ENCODE results near the gene CLEC16A. TPM values are rescaled to one million over a fixed set of nuclear protein-coding genes. Genes with fewer than 3 reads are reported as not detected.

CLEC16A gene
- polyA plus RNA-seq, 2 donors = 9.0 to 12.5 TPM

GRCh38 chr16:11092788-11093571 is 148.6 kb downstream of the CLEC16A start:
- Histone ChIP-seq H3K4me1 (ENCODE audit: control insufficient read depth in 2 of 2, insufficient read depth in 2 of 2, low read length in 1 of 2) (peaks cover 8 to 20% of the 10 kb centered on the region in 2 donors), H3K27ac (ENCODE audit: low read depth in 2 of 2, low read length in 1 of 2) (no peak overlapping the region)
- WGBS, 2 donors = 90 to 91% methylated on average over 12 of the region's 12 CpGs

GRCh38 chr16:11093572-11094074 is 149.3 kb downstream of the CLEC16A start:
- Histone ChIP-seq H3K9me3 (ENCODE audit: control insufficient read depth in 2 of 2, insufficient read depth in 1 of 2, low read depth in 1 of 2, low read length in 1 of 2) (no peaks in the 10 kb centered on the region), H3K27ac (ENCODE audit: low read depth in 2 of 2, low read length in 1 of 2) (peak overlapping the region in 1 of 2 donors; percentile 66), H3K4me3 (ENCODE audit: low read depth in 1 of 2, low read length in 2 of 2) (no peak overlapping the region), H3K27me3 (ENCODE audit: control insufficient read depth in 1 of 2, insufficient read depth in 2 of 2, low read length in 2 of 2) (no peaks in the 10 kb centered on the region), H3K36me3 (ENCODE audit: control insufficient read depth in 2 of 2, insufficient read depth in 2 of 2, low read length in 1 of 2) (peaks cover 0 to 3% of the 10 kb centered on the region in 2 donors), H3K4me1 (ENCODE audit: control insufficient read depth in 2 of 2, insufficient read depth in 2 of 2, low read length in 1 of 2) (peaks cover 9 to 21% of the 10 kb centered on the region in 2 donors)
- WGBS, 2 donors = 60 to 61% methylated on average over 10 of the region's 10 CpGs

More at GRCh38 chr16:11092788-11093571, 148.6 kb downstream of the CLEC16A start:
- Histone ChIP-seq H3K36me3 (ENCODE audit: control insufficient read depth in 2 of 2, insufficient read depth in 2 of 2, low read length in 1 of 2) (peaks cover 0 to 5% of the 10 kb centered on the region in 2 donors), H3K27me3 (ENCODE audit: control insufficient read depth in 1 of 2, insufficient read depth in 2 of 2, low read length in 2 of 2) (no peaks in the 10 kb centered on the region), H3K4me3 (ENCODE audit: low read depth in 1 of 2, low read length in 2 of 2) (no peak overlapping the region), H3K9me3 (ENCODE audit: control insufficient read depth in 2 of 2, insufficient read depth in 1 of 2, low read depth in 1 of 2, low read length in 1 of 2) (no peaks in the 10 kb centered on the region)

- H3K9me3 ChIP-seq (ENCODE audit: control insufficient read depth in 2 of 2, insufficient read depth in 1 of 2, low read depth in 1 of 2, low read length in 1 of 2) = no peaks in the 10 kb centered on the region
- H3K4me3 ChIP-seq (ENCODE audit: low read depth in 1 of 2, low read length in 2 of 2) = no peak overlapping the region
- peak overlapping the region; percentile 13 to 66 for H3K27ac ChIP-seq (ENCODE audit: low read depth in 2 of 2, low read length in 1 of 2)
- H3K27me3 ChIP-seq (ENCODE audit: control insufficient read depth in 1 of 2, insufficient read depth in 2 of 2, low read length in 2 of 2) = no peaks in the 10 kb centered on the region
- peaks cover 13 to 23% of the 10 kb centered on the region in 2 donors for H3K4me1 ChIP-seq (ENCODE audit: control insufficient read depth in 2 of 2, insufficient read depth in 2 of 2, low read length in 1 of 2)
- peaks cover 0 to 3% of the 10 kb centered on the region in 2 donors for H3K36me3 ChIP-seq (ENCODE audit: control insufficient read depth in 2 of 2, insufficient read depth in 2 of 2, low read length in 1 of 2)
- 39% methylated on average over 8 of the region's 8 CpGs for WGBS, 2 donors
Measured at GRCh38 chr16:11094075-11094856, 149.9 kb downstream of the CLEC16A start.

- WGBS, 2 donors = 76 to 77% methylated on average over 10 of the region's 10 CpGs
- H3K4me1 ChIP-seq (ENCODE audit: control insufficient read depth in 2 of 2, insufficient read depth in 2 of 2, low read length in 1 of 2) = peaks cover 13 to 23% of the 10 kb centered on the region in 2 donors
- no peaks in the 10 kb centered on the region for H3K36me3 ChIP-seq (ENCODE audit: control insufficient read depth in 2 of 2, insufficient read depth in 2 of 2, low read length in 1 of 2)
- H3K4me3 ChIP-seq (ENCODE audit: low read depth in 1 of 2, low read length in 2 of 2) = no peak overlapping the region
- H3K27me3 ChIP-seq (ENCODE audit: control insufficient read depth in 1 of 2, insufficient read depth in 2 of 2, low read length in 2 of 2) = no peaks in the 10 kb centered on the region
- H3K9me3 ChIP-seq (ENCODE audit: control insufficient read depth in 2 of 2, insufficient read depth in 1 of 2, low read depth in 1 of 2, low read length in 1 of 2) = no peaks in the 10 kb centered on the region
- H3K27ac ChIP-seq (ENCODE audit: low read depth in 2 of 2, low read length in 1 of 2) = no peak overlapping the region
Measured at GRCh38 chr16:11094857-11095565, 150.6 kb downstream of the CLEC16A start.

- Histone ChIP-seq H3K4me1 (ENCODE audit: control insufficient read depth in 2 of 2, insufficient read depth in 2 of 2, low read length in 1 of 2) (peaks cover 13 to 23% of the 10 kb centered on the region in 2 donors), H3K27me3 (ENCODE audit: control insufficient read depth in 1 of 2, insufficient read depth in 2 of 2, low read length in 2 of 2) (no peaks in the 10 kb centered on the region), H3K36me3 (ENCODE audit: control insufficient read depth in 2 of 2, insufficient read depth in 2 of 2, low read length in 1 of 2) (no peaks in the 10 kb centered on the region), H3K4me3 (ENCODE audit: low read depth in 1 of 2, low read length in 2 of 2) (no peak overlapping the region), H3K9me3 (ENCODE audit: control insufficient read depth in 2 of 2, insufficient read depth in 1 of 2, low read depth in 1 of 2, low read length in 1 of 2) (no peaks in the 10 kb centered on the region), H3K27ac (ENCODE audit: low read depth in 2 of 2, low read length in 1 of 2) (no peak overlapping the region)
- 95 to 96% methylated on average over 4 of the region's 4 CpGs for WGBS, 2 donors
Measured at GRCh38 chr16:11095935-11096334, 151.6 kb downstream of the CLEC16A start.

- H3K4me3 ChIP-seq (ENCODE audit: low read depth in 1 of 2, low read length in 2 of 2) = no peak overlapping the region
- H3K36me3 ChIP-seq (ENCODE audit: control insufficient read depth in 2 of 2, insufficient read depth in 2 of 2, low read length in 1 of 2) = no peaks in the 10 kb centered on the region
- H3K9me3 ChIP-seq (ENCODE audit: control insufficient read depth in 2 of 2, insufficient read depth in 1 of 2, low read depth in 1 of 2, low read length in 1 of 2) = no peaks in the 10 kb centered on the region
- peaks cover 13 to 20% of the 10 kb centered on the region in 2 donors for H3K4me1 ChIP-seq (ENCODE audit: control insufficient read depth in 2 of 2, insufficient read depth in 2 of 2, low read length in 1 of 2)
- 80 to 82% methylated on average over 8 of the region's 8 CpGs for WGBS, 2 donors
- H3K27ac ChIP-seq (ENCODE audit: low read depth in 2 of 2, low read length in 1 of 2) = no peak overlapping the region
- H3K27me3 ChIP-seq (ENCODE audit: control insufficient read depth in 1 of 2, insufficient read depth in 2 of 2, low read length in 2 of 2) = no peaks in the 10 kb centered on the region
Measured at GRCh38 chr16:11097094-11097786, 152.9 kb downstream of the CLEC16A start.

GRCh38 chr16:11097787-11098167 is 153.4 kb downstream of the CLEC16A start:
- Histone ChIP-seq H3K27ac (ENCODE audit: low read depth in 2 of 2, low read length in 1 of 2) (no peak overlapping the region), H3K4me1 (ENCODE audit: control insufficient read depth in 2 of 2, insufficient read depth in 2 of 2, low read length in 1 of 2) (peaks cover 13 to 20% of the 10 kb centered on the region in 2 donors), H3K4me3 (ENCODE audit: low read depth in 1 of 2, low read length in 2 of 2) (no peak overlapping the region), H3K9me3 (ENCODE audit: control insufficient read depth in 2 of 2, insufficient read depth in 1 of 2, low read depth in 1 of 2, low read length in 1 of 2) (no peaks in the 10 kb centered on the region), H3K36me3 (ENCODE audit: control insufficient read depth in 2 of 2, insufficient read depth in 2 of 2, low read length in 1 of 2) (no peaks in the 10 kb centered on the region), H3K27me3 (ENCODE audit: control insufficient read depth in 1 of 2, insufficient read depth in 2 of 2, low read length in 2 of 2) (no peaks in the 10 kb centered on the region)
- 86 to 93% methylated on average over 6 of the region's 6 CpGs for WGBS, 2 donors

GRCh38 chr16:11098601-11099390 is 154.4 kb downstream of the CLEC16A start:
- WGBS, 2 donors = 80 to 85% methylated on average over 17 of the region's 17 CpGs
- H3K4me1 ChIP-seq (ENCODE audit: control insufficient read depth in 2 of 2, insufficient read depth in 2 of 2, low read length in 1 of 2) = peaks cover 7 to 10% of the 10 kb centered on the region in 2 donors
- no peaks in the 10 kb centered on the region for H3K9me3 ChIP-seq (ENCODE audit: control insufficient read depth in 2 of 2, insufficient read depth in 1 of 2, low read depth in 1 of 2, low read length in 1 of 2)
- H3K4me3 ChIP-seq (ENCODE audit: low read depth in 1 of 2, low read length in 2 of 2) = no peak overlapping the region
- no peaks in the 10 kb centered on the region for H3K36me3 ChIP-seq (ENCODE audit: control insufficient read depth in 2 of 2, insufficient read depth in 2 of 2, low read length in 1 of 2)
- H3K27me3 ChIP-seq (ENCODE audit: control insufficient read depth in 1 of 2, insufficient read depth in 2 of 2, low read length in 2 of 2) = no peaks in the 10 kb centered on the region
- H3K27ac ChIP-seq (ENCODE audit: low read depth in 2 of 2, low read length in 1 of 2) = no peak overlapping the region
